Karpas-422 (cell line): ENCODE results near the gene FSIP1. TPM values are rescaled to one million over a fixed set of nuclear protein-coding genes. Genes with fewer than 3 reads are reported as not detected.

Experiments
- DNase-seq: peaks from one replicate; pipeline ENCODE4 v3.0.0-alpha.2; 2015
- H2AFZ ChIP-seq: fragments of 200-600 bp; sonication (generic); 2 replicates; pipeline ENCODE4 v1.6.1; 2014; ENCODE audit warnings: antibody characterized with exemption, low read length, mixed read lengths
- H3K27ac ChIP-seq: fragments of 200-600 bp; sonication (generic); 2 replicates; pipeline ENCODE4 v1.5.1; 2014; ENCODE audit warnings: mild to moderate bottlenecking, low read length, moderate library complexity
- H3K27me3 ChIP-seq: fragments of 200-600 bp; sonication (generic); 2 replicates; pipeline ENCODE4 v1.6.1; 2014; ENCODE audit warnings: low read length, mixed read lengths
- H3K36me3 ChIP-seq: fragments of 200-600 bp; sonication (generic); 2 replicates; pipeline ENCODE4 v1.6.1; 2014; ENCODE audit warnings: low read length, mixed read lengths; ENCODE audit not compliant: insufficient read depth
- H3K4me1 ChIP-seq: fragments of 200-600 bp; sonication (generic); 2 replicates; pipeline ENCODE4 v1.6.1; 2014; ENCODE audit warnings: mild to moderate bottlenecking, low read length, mixed read lengths
- H3K4me2 ChIP-seq: fragments of 200-600 bp; sonication (generic); 2 replicates; pipeline ENCODE4 v1.6.1; 2014; ENCODE audit warnings: low read length, low read depth, mild to moderate bottlenecking; ENCODE audit not compliant: poor library complexity, severe bottlenecking
- H3K4me3 ChIP-seq: fragments of 200-600 bp; sonication (generic); 2 replicates; pipeline ENCODE4 v1.5.1; 2014; ENCODE audit warnings: mild to moderate bottlenecking, antibody characterized with exemption, low read length, mixed read lengths
- H3K79me2 ChIP-seq: fragments of 200-600 bp; sonication (generic); 2 replicates; pipeline ENCODE4 v1.6.1; 2014; ENCODE audit warnings: mild to moderate bottlenecking, low read length, mixed read lengths
- H3K9ac ChIP-seq: fragments of 200-600 bp; sonication (generic); 2 replicates; pipeline ENCODE4 v1.6.0; 2014; ENCODE audit warnings: low read length
- H3K9me2 ChIP-seq: fragments of 200-600 bp; sonication (generic), shearing (Covaris generic); replicated peaks from 2 replicates; pipeline ENCODE4 v1.6.0; 2014; ENCODE audit warnings: mild to moderate bottlenecking, low read length, moderate library complexity; ENCODE audit not compliant: insufficient read depth
- H3K9me3 ChIP-seq: fragments of 300-700, 200-600 bp; sonication (generic); 2 replicates; pipeline ENCODE4 v1.6.1; 2014; ENCODE audit warnings: low read length, mixed read lengths
- H4K20me1 ChIP-seq: fragments of 200-600 bp; sonication (generic); 2 replicates; pipeline ENCODE4 v1.6.1; 2014; ENCODE audit warnings: mild to moderate bottlenecking, antibody characterized with exemption, low read length, low read depth; ENCODE audit not compliant: insufficient read depth
- total RNA-seq: library from RNA; depleted of rRNA; stranded (reverse); fragments of >200 nt; shearing (Covaris generic); gene quantifications from 2 replicates; pipeline ENCODE4 v1.2.3, GENCODE V29; 2014; ENCODE audit warnings: low replicate concordance

FSIP1 gene
- total RNA-seq, 1 experiment from 2014 or later: 0.07 TPM

- DNase-seq: no peak
- no peaks in the 10 kb centered on the region for H3K27me3 ChIP-seq
- H3K9me2 ChIP-seq: no peaks in the 10 kb centered on the region
- H3K4me1 ChIP-seq: no peaks in the 10 kb centered on the region
- no peak overlapping the region for H3K9ac ChIP-seq
- no peaks in the 10 kb centered on the region for H3K79me2 ChIP-seq
- no peaks in the 10 kb centered on the region for H3K9me3 ChIP-seq
- no peak overlapping the region for H2AFZ ChIP-seq
- H4K20me1 ChIP-seq: no peaks in the 10 kb centered on the region
- H3K36me3 ChIP-seq: no peaks in the 10 kb centered on the region
- no peak overlapping the region for H3K27ac ChIP-seq
- H3K4me2 ChIP-seq: no peak overlapping the region
- H3K4me3 ChIP-seq: no peak overlapping the region
Observed at GRCh38 chr15:39720081-39720480, 62.6 kb downstream of the FSIP1 start.

GRCh38 chr15:39719109-39719508, 63.5 kb downstream of the FSIP1 start:
- DNase-seq: no peak
- no peak overlapping the region for H3K4me3 ChIP-seq
- H4K20me1 ChIP-seq: no peaks in the 10 kb centered on the region
- no peak overlapping the region for H3K27ac ChIP-seq
- no peak overlapping the region for H2AFZ ChIP-seq
- no peaks in the 10 kb centered on the region for H3K36me3 ChIP-seq
- no peak overlapping the region for H3K4me2 ChIP-seq
- H3K4me1 ChIP-seq: no peaks in the 10 kb centered on the region
- no peaks in the 10 kb centered on the region for H3K79me2 ChIP-seq
- H3K9me3 ChIP-seq: no peaks in the 10 kb centered on the region
- no peaks in the 10 kb centered on the region for H3K9me2 ChIP-seq
- H3K9ac ChIP-seq: no peak overlapping the region
- no peaks in the 10 kb centered on the region for H3K27me3 ChIP-seq

- Histone ChIP-seq H2AFZ (no peak overlapping the region), H3K4me2 (no peak overlapping the region), H3K9ac (no peak overlapping the region), H3K4me1 (no peaks in the 10 kb centered on the region), H3K79me2 (no peaks in the 10 kb centered on the region), H3K27ac (no peak overlapping the region), H3K27me3 (no peaks in the 10 kb centered on the region), H3K36me3 (no peaks in the 10 kb centered on the region), H4K20me1 (no peaks in the 10 kb centered on the region), H3K9me2 (no peaks in the 10 kb centered on the region), H3K4me3 (no peak overlapping the region), H3K9me3 (no peaks in the 10 kb centered on the region)
- no peak for DNase-seq
Observed at GRCh38 chr15:39717134-39717533, 65.5 kb downstream of the FSIP1 start.

GRCh38 chr15:39714251-39714650, 68.4 kb downstream of the FSIP1 start:
- Histone ChIP-seq H3K27ac (no peak overlapping the region), H3K9ac (no peak overlapping the region), H3K27me3 (no peaks in the 10 kb centered on the region), H3K79me2 (no peaks in the 10 kb centered on the region), H3K4me1 (no peaks in the 10 kb centered on the region), H3K4me3 (no peak overlapping the region), H3K9me2 (no peaks in the 10 kb centered on the region), H2AFZ (no peak overlapping the region), H3K36me3 (no peaks in the 10 kb centered on the region), H4K20me1 (no peaks in the 10 kb centered on the region), H3K9me3 (no peaks in the 10 kb centered on the region), H3K4me2 (no peak overlapping the region)
- no peak for DNase-seq

GRCh38 chr15:39713846-39714245, 68.8 kb downstream of the FSIP1 start:
- no peaks in the 10 kb centered on the region for H3K36me3 ChIP-seq
- H3K9me3 ChIP-seq: no peaks in the 10 kb centered on the region
- no peaks in the 10 kb centered on the region for H3K9me2 ChIP-seq
- no peaks in the 10 kb centered on the region for H3K27me3 ChIP-seq
- DNase-seq: no peak
- no peaks in the 10 kb centered on the region for H3K79me2 ChIP-seq
- no peak overlapping the region for H3K4me3 ChIP-seq
- no peak overlapping the region for H3K9ac ChIP-seq
- no peak overlapping the region for H3K27ac ChIP-seq
- no peak overlapping the region for H3K4me2 ChIP-seq
- no peaks in the 10 kb centered on the region for H3K4me1 ChIP-seq
- H4K20me1 ChIP-seq: no peaks in the 10 kb centered on the region
- no peak overlapping the region for H2AFZ ChIP-seq

GRCh38 chr15:39710681-39711080, 72.0 kb downstream of the FSIP1 start:
- Histone ChIP-seq H3K79me2 (no peaks in the 10 kb centered on the region), H3K4me3 (no peak overlapping the region), H2AFZ (no peak overlapping the region), H3K9me2 (no peaks in the 10 kb centered on the region), H3K27me3 (no peaks in the 10 kb centered on the region), H3K36me3 (no peaks in the 10 kb centered on the region), H3K9me3 (no peaks in the 10 kb centered on the region), H3K4me1 (no peaks in the 10 kb centered on the region), H3K27ac (no peak overlapping the region), H3K4me2 (no peak overlapping the region), H3K9ac (no peak overlapping the region), H4K20me1 (no peaks in the 10 kb centered on the region)
- DNase-seq: no peak

- no peaks in the 10 kb centered on the region for H3K36me3 ChIP-seq
- H3K9me2 ChIP-seq: no peaks in the 10 kb centered on the region
- H3K27ac ChIP-seq: no peak overlapping the region
- no peaks in the 10 kb centered on the region for H3K4me1 ChIP-seq
- H2AFZ ChIP-seq: no peak overlapping the region
- no peak overlapping the region for H3K4me2 ChIP-seq
- H4K20me1 ChIP-seq: no peaks in the 10 kb centered on the region
- no peaks in the 10 kb centered on the region for H3K79me2 ChIP-seq
- H3K4me3 ChIP-seq: no peak overlapping the region
- no peaks in the 10 kb centered on the region for H3K9me3 ChIP-seq
- H3K27me3 ChIP-seq: no peaks in the 10 kb centered on the region
- DNase-seq: no peak
- no peak overlapping the region for H3K9ac ChIP-seq
Observed at GRCh38 chr15:39709941-39710340, 72.7 kb downstream of the FSIP1 start.

- DNase-seq: no peak
- H3K36me3 ChIP-seq: no peaks in the 10 kb centered on the region
- no peak overlapping the region for H3K27ac ChIP-seq
- H3K9ac ChIP-seq: no peak overlapping the region
- H3K9me3 ChIP-seq: no peaks in the 10 kb centered on the region
- H3K4me3 ChIP-seq: no peak overlapping the region
- H2AFZ ChIP-seq: no peak overlapping the region
- no peaks in the 10 kb centered on the region for H3K27me3 ChIP-seq
- H4K20me1 ChIP-seq: no peaks in the 10 kb centered on the region
- H3K79me2 ChIP-seq: no peaks in the 10 kb centered on the region
- H3K4me1 ChIP-seq: no peaks in the 10 kb centered on the region
- H3K4me2 ChIP-seq: no peak overlapping the region
- H3K9me2 ChIP-seq: no peaks in the 10 kb centered on the region
Observed at GRCh38 chr15:39706206-39706605, 76.4 kb downstream of the FSIP1 start.

- Histone ChIP-seq H4K20me1 (no peaks in the 10 kb centered on the region), H3K4me2 (no peak overlapping the region), H2AFZ (no peak overlapping the region), H3K9me3 (no peaks in the 10 kb centered on the region), H3K27ac (no peak overlapping the region), H3K4me3 (no peak overlapping the region), H3K9ac (no peak overlapping the region), H3K9me2 (no peaks in the 10 kb centered on the region), H3K27me3 (no peaks in the 10 kb centered on the region), H3K36me3 (no peaks in the 10 kb centered on the region), H3K4me1 (no peaks in the 10 kb centered on the region), H3K79me2 (no peaks in the 10 kb centered on the region)
- DNase-seq: no peak
Observed at GRCh38 chr15:39704689-39705088, 78.0 kb downstream of the FSIP1 start.
